ENCODE results near the gene TP53BP1. TPM values are rescaled to one million over a fixed set of nuclear protein-coding genes. Genes with fewer than 3 reads are reported as not detected.
"Not testable (repeated sequence)": the region's sequence is repeated elsewhere in the genome, so short reads cannot be mapped to it uniquely, and the experiment has no call there.

The TP53BP1 gene
- polyA plus RNA-seq, 1 donor = 42.5 TPM

DNA sequence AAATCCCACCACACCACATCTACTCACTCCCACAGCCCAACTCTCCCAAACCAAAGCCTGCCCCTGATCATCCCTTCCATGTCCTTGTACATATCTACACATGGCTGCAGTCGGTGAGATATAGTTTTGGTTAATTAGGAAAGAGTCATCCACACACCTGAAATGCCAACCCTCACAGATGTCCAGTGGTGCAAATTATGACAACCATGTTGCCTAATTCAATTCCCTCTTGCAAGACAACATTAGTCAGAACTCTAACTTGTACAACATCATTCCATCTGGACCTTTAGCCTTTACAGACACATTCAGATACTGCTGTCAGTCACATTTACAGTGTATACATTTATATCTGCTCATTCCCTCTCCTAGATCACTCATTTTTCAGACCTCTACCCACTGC is 80.9 kb downstream of the TP53BP1 start:
- no peak for DNase-seq (ENCODE audit: low read depth)

DNA sequence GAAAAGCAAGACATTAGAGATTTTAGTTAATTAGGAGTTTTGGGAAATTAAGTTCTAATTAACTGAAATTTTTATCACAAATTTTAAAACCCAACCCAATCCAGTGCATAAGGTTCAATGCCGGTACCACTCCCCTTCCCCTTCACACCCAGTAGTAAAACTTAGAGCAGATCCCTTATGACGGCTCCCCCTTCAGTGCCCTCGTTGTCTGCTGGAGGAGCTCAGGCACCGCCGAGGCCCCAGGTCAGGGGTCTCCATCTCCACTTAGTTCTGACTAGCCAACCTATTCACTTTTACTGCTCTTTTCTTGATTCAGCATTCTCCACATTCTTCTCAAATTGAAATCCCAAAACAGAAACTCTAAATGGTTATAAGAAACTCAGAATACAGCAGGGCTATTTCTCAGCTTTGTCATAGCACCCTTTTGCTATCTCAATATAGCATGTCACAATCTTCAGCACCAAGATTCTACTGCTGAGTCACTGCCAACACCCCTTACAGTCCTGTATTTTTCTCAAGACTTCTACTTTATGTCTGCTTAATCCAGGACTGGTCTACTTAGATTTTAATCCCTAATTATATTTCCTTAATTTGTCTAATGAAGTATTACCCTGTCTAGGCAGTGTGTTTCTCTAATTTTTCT is 82.3 kb downstream of the TP53BP1 start:
- no peak for DNase-seq (ENCODE audit: low read depth)

DNA sequence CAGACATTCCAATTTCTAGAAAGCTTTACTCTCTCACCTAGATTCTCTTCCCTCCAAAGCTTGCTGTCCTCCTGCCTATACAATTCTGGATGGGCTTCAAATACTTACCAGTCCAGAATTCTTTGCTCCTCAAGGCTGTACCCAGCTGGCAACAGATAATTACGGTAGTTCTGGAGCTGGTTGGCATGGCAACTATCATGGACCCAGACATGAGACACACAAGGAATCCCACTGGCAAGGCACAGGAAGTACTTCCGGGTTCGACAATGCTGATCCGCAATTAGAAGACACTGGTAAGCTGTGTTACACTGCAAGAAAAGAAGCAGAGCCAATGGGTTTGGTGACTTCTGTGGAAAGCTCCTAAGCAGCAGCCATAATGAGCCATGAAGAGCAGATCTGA is 84.2 kb downstream of the TP53BP1 start:
- no peak for DNase-seq (ENCODE audit: low read depth)

DNA sequence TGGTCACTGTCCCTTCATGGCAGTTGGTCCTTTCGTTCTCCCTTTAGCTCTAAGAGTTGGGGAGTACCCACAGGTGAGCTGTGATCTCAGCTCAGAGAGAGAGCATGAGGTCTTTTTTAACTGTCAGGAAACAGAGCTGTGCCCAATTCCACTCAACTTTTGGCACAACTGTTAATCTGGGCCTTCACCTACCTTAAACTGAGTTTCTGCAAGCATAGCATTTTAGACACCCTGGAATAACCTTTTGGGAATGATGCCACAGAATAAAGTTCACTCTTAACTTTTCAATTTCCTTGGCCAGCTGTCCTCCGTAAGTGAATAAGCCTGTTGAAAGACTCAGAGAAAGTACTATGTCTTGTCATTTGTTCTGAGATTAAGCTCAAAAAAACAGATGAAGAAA is 86.1 kb downstream of the TP53BP1 start:
- no peak for DNase-seq (ENCODE audit: low read depth)

DNA sequence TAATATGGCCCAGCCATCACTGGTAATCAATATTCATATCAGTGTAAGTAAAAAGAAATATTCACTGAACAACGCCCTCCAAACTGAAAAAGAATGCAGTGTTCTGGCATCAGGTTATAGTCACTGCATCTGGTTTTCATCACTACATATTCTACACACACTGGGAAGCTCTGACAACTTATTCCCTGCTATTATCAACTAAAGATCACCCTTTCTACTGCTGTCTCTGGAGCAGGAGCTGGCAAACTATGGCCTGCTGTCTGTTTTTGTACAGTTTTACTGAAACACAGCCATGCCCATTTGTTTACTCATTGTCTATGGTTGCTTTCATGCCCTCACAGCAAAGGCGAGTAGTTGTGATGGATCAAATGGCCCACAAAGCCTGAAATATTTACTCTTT is 86.8 kb downstream of the TP53BP1 start:
- DNase-seq (ENCODE audit: low read depth) = no peak

DNA sequence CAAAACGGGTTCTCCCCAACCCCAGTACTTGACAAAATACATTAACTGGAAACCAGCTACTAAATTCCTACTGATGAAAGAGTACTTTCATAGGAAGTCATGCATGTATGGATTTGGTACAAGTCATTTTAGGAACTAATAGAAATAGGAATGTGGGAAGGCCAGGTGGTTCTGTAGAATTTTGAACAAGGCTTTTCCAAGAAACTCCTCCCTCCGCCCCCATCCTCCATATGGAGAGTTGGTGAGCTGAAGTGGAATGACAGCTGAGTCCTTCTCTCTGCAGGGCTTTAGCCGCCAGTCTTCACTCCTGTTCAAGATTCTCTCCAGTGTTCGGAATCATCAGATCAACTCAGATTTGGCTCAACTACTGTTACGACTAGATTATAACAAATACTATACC is 88.8 kb downstream of the TP53BP1 start:
- DNase-seq (ENCODE audit: low read depth) = no peak

DNA sequence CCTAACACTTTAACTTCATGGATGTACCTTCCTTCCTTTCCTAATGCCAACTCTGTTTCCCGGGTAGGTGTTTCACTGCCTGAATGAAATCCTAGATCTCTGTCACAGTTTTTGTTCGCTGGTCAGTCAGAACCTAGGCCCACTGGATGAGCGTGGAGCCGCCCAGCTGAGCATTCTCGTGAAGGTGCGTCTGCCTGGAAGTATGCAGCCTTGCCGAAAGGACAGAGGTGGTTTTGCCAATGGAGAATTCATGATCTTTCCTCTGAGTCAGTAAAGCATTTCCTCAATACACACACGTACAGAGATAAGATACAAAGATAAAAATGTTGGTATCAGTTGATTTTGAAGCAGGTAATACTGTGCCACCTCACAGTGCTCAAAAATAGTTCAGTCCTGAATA is 89.3 kb downstream of the TP53BP1 start:
- no peak for DNase-seq (ENCODE audit: low read depth)

DNA sequence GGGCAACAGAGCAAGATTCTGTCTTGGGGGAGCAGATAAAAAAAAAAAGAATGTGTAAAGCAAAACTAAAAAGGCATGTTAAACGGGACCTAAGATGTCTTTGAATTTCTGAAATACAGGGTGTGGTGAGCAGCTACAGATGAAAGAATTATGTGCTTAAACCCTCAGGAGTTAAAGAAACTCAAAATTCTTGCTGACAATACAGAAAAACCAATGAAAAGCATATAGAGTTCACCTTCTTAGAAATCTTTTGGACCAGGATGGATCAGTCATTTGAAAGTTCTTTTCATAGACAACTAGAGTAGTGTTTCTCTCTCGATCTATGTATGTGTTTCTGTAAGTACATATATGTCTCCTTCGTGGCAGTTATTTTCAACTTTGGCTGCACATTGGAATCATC is 90.7 kb downstream of the TP53BP1 start:
- no peak for DNase-seq (ENCODE audit: low read depth)

DNA sequence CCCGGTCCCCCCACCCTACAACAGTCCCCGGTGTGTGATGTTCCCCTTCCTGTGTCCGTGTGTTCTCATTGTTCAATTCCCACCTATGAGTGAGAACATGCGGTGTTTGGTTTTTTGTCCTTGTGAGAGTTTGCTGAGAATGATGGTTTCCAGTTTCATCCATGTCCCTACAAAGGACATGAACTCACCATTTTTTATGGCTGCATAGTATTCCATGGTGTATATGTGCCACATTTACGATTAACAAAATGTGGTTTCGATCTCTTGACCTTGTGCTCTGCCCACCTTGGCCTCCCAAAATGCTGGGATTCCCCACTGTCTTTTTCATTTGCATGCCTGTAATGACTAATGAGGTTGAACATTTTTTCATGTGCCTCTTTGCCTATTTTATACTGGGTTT is 99.4 kb downstream of the TP53BP1 start:
- DNase-seq (ENCODE audit: low read depth) = not testable (repeated sequence)

DNA sequence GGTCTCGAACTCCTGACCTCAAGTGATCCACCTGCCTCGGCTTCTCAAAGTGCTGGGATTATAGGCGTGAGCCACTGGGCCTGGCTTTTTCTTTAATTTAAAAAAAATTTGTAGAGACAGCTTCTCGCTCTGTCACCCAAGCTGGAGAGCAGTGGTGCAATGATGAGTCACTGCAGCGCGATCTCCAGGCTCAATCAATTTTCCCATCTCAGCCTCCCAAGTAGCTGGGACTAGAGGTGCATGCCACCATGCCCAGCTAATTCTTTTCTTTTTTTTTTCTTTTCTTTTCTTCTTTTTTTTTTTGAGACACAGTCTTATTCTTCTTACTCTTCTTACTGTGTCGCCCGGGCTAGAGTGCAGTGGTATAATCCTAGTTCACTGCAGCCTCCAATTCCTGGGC is 102.2 kb downstream of the TP53BP1 start:
- DNase-seq (ENCODE audit: low read depth) = no peak

DNA sequence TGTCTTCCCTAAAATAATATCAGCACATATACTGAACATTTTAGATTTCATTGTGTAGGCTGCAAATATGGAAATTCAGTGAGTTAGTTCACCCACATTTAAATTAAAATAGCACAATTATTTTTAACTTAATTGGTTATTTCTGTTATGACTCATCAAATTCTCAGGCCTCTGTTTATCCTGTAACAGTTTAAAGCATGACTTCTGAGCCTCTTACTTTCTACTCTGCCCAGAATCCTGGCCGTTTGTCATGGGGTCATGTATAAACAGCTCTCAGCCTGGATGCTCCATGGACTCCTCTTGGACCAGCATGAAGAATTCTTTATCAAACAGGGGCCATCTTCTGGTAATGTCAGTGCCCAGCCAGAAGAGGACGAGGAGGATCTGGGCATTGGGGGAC is 109.9 kb downstream of the TP53BP1 start:
- no peak for DNase-seq (ENCODE audit: low read depth)

DNA sequence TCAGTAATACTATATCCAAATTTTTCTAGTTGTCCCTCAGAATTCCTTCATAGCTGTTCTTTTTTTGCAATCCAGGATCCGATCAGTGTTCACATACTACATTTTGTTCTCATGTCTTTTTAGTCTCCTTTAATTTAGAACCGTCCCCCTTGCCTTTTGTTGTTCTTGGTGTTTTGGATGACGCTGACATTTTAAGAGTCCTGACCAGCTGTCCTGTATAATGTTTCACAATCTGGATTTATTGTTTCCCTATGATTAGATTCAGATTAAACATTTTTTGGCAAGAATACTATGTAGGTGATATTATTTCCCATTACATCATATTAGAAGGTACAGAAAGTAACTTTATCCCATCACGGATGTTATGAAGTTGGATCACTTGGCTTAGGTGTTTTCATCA is 110.6 kb downstream of the TP53BP1 start:
- DNase-seq (ENCODE audit: low read depth) = no peak

DNA sequence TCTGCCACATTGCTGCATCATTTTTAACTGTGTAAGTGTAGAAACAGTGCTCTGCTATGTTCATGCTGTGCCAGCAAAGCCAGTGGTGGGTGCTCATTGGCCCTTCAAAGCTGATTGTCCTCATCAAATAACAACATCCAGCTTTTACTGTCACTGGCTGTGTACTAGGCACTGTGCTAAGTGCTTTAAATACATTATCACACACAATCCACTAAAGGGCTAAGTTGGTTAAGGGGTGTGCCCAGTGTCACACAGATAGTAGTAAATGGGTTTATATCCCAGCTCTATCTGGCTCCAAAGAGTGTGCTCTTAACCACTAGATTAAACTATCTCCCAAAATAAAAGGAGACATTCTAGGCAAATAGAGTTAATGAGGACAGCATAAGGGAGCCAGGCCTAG is 114.4 kb downstream of the TP53BP1 start:
- DNase-seq (ENCODE audit: low read depth) = no peak

DNA sequence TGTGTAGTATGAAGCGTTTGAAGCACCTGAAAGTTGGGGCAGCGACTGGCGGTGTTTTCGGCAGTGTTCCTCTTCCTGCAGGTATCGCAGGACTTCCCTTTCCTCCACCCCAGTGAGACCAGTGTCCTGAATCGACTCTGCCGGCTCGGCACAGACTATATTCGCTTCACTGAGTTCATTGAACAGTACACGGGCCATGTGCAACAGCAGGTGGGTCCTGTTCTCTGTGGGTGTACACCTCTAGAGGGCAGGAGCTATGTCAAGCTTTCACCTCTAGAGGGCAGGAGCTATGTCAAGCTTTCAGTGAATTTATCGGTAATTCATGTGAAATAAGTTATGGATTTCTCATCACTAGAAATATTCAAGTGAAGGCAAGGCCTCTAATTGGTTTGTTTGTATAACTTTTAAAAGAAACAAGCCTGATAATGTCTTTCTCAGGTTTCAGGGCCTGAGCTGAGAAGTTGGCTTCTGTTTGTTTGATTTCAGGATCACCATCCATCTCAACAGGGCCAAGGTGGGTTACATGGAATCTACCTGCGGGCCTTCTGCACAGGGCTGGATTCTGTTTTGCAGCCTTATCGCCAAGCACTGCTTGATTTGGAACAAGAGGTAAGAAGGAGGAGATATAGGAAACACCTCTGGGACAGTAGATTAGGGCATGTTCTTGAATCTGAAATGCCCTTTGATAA is 116.8 kb downstream of the TP53BP1 start:
- no peak for DNase-seq (ENCODE audit: low read depth)

DNA sequence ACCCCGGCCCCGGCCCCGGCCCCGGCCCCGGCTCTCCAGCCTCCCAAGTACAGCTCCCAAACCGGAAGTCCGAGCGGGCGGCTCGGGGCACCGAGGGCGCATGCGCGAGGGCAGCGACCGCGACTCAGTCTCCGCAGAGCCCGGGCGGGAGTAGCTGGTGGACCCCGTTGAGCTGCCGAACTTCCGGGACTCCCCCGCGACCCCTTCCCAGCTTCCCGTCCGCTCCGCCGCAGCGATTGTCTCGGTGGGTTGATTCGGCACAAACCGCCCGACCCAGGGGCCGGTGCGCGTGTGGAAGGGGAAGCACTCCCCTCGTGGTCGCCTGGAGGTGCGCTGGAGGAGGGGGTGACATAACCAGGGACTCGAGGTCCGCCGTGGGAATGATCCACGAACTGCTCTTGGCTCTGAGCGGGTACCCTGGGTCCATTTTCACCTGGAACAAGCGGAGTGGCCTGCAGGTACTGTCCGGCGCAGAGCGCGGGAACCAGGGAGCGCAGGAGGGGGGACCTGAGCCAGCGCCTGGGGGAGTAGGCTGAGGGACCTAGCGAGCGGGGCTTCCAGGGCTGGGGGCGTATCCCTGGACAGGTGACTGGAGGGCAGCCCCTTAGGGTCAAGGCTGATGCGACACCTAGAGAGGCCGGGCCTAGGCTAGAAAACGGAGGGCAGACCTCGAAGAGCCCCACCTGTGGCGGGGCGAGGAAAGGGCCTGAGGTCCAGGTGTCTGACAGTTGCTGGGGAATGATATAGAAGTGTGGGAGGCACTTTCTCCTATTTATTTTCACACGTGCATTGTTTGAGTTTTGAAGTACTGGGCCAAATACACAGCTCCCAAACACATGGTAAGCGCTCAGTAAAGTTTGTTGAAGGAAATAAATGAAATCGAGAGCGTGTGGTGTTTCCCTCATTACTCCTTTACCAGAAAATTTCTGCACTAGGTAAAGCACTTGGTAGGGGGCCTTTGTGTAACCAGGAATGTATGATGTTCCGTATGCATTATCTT is 121.7 kb downstream of the TP53BP1 start, which contains the start of the genes TUBGCP4 and ZSCAN29:
Gene TUBGCP4 (plus strand): TSS at position 127 of the 1,000 bp plus-strand sequence. CDS start 254 bp downstream, at position 381.
Gene ZSCAN29 (minus strand): TSS at position 69 of the 1,000 bp plus-strand sequence. CDS start 1,130 bp downstream, outside the sequence.
- DNase-seq (ENCODE audit: low read depth) = peak; percentile 17

DNA sequence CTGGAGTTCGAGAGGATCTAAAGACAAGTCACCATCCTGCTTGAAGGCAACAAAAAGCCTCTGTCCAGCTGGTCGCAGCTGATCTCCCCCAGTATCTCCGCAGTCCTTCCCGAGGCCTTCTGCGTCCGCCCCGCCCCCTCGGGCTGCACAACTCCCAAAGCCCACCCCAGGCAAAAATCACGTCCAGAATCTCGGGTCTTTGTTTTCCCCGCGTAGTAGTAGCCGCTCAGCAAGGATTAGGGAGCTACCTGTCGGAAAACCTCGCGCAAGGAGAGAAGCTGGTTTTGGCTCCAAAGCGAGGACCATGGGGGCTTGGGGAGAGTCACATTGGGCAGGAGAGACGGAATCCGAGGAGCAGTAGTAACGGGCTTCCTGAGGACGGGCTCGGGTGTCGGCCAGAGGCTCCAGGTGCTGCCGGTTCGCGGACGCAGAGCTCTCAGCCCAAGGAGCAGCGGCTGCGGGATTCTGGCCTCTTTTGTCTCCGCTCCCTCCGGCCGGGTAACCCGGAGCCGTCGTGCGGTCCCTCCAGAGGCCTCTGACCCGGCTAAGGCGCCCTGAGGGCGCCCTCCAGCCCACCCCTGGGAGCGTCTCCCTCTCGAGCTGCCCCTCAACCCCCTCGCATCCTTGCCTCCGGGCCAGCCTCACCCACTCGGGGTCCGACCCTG is 122.5 kb downstream of the TP53BP1 start:
- DNase-seq (ENCODE audit: low read depth) = no peak

DNA sequence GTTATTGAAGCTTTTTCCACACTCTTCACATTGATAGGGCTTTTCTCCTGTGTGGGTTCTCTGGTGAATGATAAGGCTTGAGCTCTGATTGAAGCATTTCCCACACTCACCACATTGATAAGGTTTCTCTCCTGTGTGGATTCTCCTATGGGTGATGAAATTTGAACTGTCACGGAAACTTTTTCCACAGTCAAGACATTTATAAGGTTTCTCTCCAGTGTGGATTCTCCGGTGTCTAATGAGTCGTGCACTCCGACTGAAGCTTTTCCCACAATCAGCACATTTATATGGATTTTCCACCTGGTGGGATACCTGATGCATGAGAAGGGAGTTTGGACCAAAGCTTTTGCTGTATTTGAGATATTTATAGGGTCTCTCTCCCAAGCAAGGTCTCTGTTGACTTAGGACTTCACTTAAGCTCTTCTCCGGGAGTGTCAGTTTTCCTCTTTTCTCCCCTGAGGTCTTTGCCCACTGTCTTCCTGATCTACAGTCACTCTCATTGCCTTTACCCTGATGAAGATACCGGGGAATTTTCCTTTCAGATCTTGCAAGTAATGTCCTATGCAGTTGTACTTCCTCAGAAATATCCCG is 131.5 kb downstream of the TP53BP1 start:
- DNase-seq (ENCODE audit: low read depth) = no peak

DNA sequence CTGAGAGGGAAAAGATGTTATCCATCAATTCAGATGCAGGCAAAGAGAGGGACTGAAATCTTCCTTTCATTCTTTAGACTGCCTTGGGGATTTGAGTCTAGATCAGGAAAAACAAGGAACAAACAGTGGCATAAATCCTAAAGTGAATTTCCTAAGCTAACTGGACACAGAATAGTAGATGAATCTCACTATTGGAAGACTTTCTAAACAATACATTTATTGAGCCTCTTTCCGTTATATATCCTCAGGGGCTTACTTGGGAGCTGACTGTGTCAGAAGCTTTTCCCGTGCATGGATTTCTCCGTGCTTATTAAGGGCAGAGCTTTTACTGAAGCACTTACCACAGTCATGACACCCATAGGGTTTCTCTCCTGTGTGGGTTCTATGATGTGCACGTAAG is 132.1 kb downstream of the TP53BP1 start:
- DNase-seq (ENCODE audit: low read depth) = no peak
